Activated CD8-positive, alpha-beta T cell treated with anti-CD3 and anti-CD28 coated beads for 36 hours (primary cell): Measurements from ENCODE around the gene EFNA5. TPM values are rescaled to one million over a fixed set of nuclear protein-coding genes. Genes with fewer than 3 reads are reported as not detected.

ENCODE experiments used
- ATAC-seq: fragments of 200-7000 bp; cut with Tn5 transposase; one replicate; pipeline ENCODE4 v1.10.0; 2021; ENCODE audit warnings: mild to moderate bottlenecking, moderate library complexity
- CTCF ChIA-PET: fragments of 350-600 bp; sonication (Branson Sonifier 250); formaldehyde crosslinking; loops from one replicate; lab custom pipeline; 2021; ENCODE audit warnings: antibody characterized with exemption; lab: Charles Lee
- POLR2A ChIA-PET: fragments of 350-600 bp; sonication (Branson Sonifier 250); formaldehyde crosslinking; loops from one replicate; lab custom pipeline; 2021; ENCODE audit warnings: antibody characterized with exemption; lab: Charles Lee
- DNase-seq: peaks from one replicate; pipeline ENCODE4 v3.0.0-alpha.2; 2020
- H3K27ac Mint-ChIP-seq: one replicate; pipeline ENCODE4 v1.8.0; 2021; ENCODE audit warnings: mild to moderate bottlenecking, mixed read lengths
- H3K27me3 Mint-ChIP-seq: one replicate; pipeline ENCODE4 v1.8.0; 2021; ENCODE audit warnings: mixed read lengths
- H3K36me3 Mint-ChIP-seq: one replicate; pipeline ENCODE4 v1.8.0; 2021; ENCODE audit warnings: low read depth, mixed read lengths
- H3K4me1 Mint-ChIP-seq: one replicate; pipeline ENCODE4 v1.8.0; 2021; ENCODE audit warnings: low read depth, mixed read lengths
- H3K4me3 Mint-ChIP-seq: one replicate; pipeline ENCODE4 v1.8.0; 2021; ENCODE audit warnings: mild to moderate bottlenecking, moderate library complexity, mixed read lengths
- H3K9me3 Mint-ChIP-seq: one replicate; pipeline ENCODE4 v1.8.0; 2021; ENCODE audit warnings: mixed read lengths
- intact Hi-C: fragments of 100-400 bp; cut with micrococcal nuclease; formaldehyde crosslinking; loops from one replicate; pipeline ENCODE4 v1.10.0; 2022
- total RNA-seq, 2 experiments: library from RNA; stranded (reverse); gene quantifications; one replicate each; pipeline ENCODE4 v1.2.3, GENCODE V29; 2021
- TF ChIP-seq, protein P1 (sequence below): fragments of 200-600 bp; IDR thresholded peaks from one replicate; pipeline ENCODE4 v1.8.0; 2022; ENCODE audit warnings: antibody characterized with exemption, mild to moderate bottlenecking

Gene EFNA5
- total RNA-seq, 2 experiments from 2014 or later = not detected

GRCh38 chr5:107341376-107342084 is 329.2 kb downstream of the EFNA5 start:
- Mint-ChIP-seq H3K27ac (no peak overlapping the region), H3K27me3 (peaks cover 1% of the 10 kb centered on the region), H3K4me3 (no peak overlapping the region), H3K9me3 (peaks cover 16% of the 10 kb centered on the region), H3K36me3 (no peaks in the 10 kb centered on the region), H3K4me1 (no peaks in the 10 kb centered on the region)
- DNase-seq (no peak), ATAC-seq (no peak)
- POLR2A ChIA-PET = no interaction called here
- intact Hi-C loops = no loop called here
- CTCF ChIA-PET = no interaction called here
- TF ChIP-seq, protein P1, sequence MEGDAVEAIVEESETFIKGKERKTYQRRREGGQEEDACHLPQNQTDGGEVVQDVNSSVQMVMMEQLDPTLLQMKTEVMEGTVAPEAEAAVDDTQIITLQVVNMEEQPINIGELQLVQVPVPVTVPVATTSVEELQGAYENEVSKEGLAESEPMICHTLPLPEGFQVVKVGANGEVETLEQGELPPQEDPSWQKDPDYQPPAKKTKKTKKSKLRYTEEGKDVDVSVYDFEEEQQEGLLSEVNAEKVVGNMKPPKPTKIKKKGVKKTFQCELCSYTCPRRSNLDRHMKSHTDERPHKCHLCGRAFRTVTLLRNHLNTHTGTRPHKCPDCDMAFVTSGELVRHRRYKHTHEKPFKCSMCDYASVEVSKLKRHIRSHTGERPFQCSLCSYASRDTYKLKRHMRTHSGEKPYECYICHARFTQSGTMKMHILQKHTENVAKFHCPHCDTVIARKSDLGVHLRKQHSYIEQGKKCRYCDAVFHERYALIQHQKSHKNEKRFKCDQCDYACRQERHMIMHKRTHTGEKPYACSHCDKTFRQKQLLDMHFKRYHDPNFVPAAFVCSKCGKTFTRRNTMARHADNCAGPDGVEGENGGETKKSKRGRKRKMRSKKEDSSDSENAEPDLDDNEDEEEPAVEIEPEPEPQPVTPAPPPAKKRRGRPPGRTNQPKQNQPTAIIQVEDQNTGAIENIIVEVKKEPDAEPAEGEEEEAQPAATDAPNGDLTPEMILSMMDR = no peak

GRCh38 chr5:107340631-107341030 is 330.1 kb downstream of the EFNA5 start:
- no peak overlapping the region for H3K27ac Mint-ChIP-seq
- TF ChIP-seq, protein P1 = no peak
- H3K4me3 Mint-ChIP-seq = no peak overlapping the region
- no peaks in the 10 kb centered on the region for H3K4me1 Mint-ChIP-seq
- POLR2A ChIA-PET = no interaction called here
- no peak for DNase-seq
- no peak for ATAC-seq
- intact Hi-C loops = no loop called here
- H3K9me3 Mint-ChIP-seq = peaks cover 8% of the 10 kb centered on the region
- CTCF ChIA-PET = no interaction called here
- peaks cover 1% of the 10 kb centered on the region for H3K27me3 Mint-ChIP-seq
- no peaks in the 10 kb centered on the region for H3K36me3 Mint-ChIP-seq

- intact Hi-C loops = no loop called here
- POLR2A ChIA-PET = no interaction called here
- DNase-seq (no peak), ATAC-seq (no peak)
- Mint-ChIP-seq H3K27ac (no peak overlapping the region), H3K4me1 (no peaks in the 10 kb centered on the region), H3K9me3 (no peaks in the 10 kb centered on the region), H3K36me3 (no peaks in the 10 kb centered on the region), H3K27me3 (peaks cover 1% of the 10 kb centered on the region), H3K4me3 (no peak overlapping the region)
- TF ChIP-seq, protein P1 = no peak
- CTCF ChIA-PET = interaction anchor here (1.1 to 1.2 kb wide), 2 partner anchors 14 to 234 kb away, joined by 4 read pairs; no protein-coding TSS in a partner anchor
Observed at GRCh38 chr5:107338335-107338734, 332.4 kb downstream of the EFNA5 start.

DNA sequence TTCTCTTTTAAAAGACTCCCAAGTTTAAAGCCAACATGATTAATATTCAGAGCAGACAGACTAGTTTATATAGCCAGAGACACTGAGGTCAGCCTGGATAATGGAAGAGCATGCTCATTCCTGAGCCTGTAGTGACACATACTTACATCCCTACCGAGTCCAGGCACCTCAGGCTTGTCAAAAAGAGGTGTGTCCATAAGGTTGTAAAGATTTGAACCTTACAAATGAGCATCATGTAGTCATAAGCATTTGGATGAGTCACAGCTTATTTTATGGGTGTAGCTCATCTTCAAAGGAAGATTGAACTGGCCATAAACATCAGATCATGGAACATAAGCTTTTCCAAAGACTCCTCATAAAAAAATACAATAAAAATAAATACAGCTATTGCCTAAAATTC is 333.5 kb downstream of the EFNA5 start:
- Mint-ChIP-seq H3K4me1 (no peaks in the 10 kb centered on the region), H3K9me3 (no peaks in the 10 kb centered on the region), H3K36me3 (no peaks in the 10 kb centered on the region), H3K27ac (no peak overlapping the region), H3K4me3 (no peak overlapping the region), H3K27me3 (peaks cover 1% of the 10 kb centered on the region)
- DNase-seq (no peak), ATAC-seq (no peak)
- ChIA-PET POLR2A (no interaction called here), CTCF (interaction anchor here (1.2 kb wide), 1 partner anchor 13 kb away, joined by 4 read pairs; no protein-coding TSS in a partner anchor)
- intact Hi-C loops = no loop called here
- TF ChIP-seq, protein P1 = no peak

DNA sequence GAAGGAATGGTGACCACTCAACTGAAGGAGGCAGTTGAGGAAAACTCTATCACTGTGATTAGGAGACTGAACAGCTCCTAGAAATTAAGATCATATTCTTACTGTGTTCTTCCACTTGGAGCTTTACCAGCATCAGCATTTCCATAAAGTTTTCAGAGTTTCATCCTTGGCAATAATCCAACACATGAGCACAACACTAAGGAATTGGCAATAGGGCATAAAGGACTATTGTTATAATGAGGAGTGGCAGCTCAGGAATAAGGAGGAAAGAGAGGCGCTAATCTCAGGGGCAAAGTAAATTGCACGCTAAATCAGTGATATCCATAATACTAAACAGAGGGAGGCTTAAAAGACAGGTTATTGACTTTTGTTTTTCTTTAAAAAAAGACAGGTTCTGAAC is 338.9 kb downstream of the EFNA5 start:
- Mint-ChIP-seq H3K36me3 (no peaks in the 10 kb centered on the region), H3K9me3 (no peaks in the 10 kb centered on the region), H3K27me3 (no peaks in the 10 kb centered on the region), H3K27ac (no peak overlapping the region), H3K4me3 (no peak overlapping the region), H3K4me1 (no peaks in the 10 kb centered on the region)
- POLR2A ChIA-PET = no interaction called here
- TF ChIP-seq, protein P1 = no peak
- no peak for DNase-seq
- CTCF ChIA-PET = no interaction called here
- intact Hi-C loops = no loop called here
- ATAC-seq = no peak
